NCI-H82 (cell line): ENCODE measurements around the gene MYO18A.
"Not testable (repeated sequence)": the region's sequence is repeated elsewhere in the genome, so short reads cannot be mapped to it uniquely, and the experiment has no call there.

Source experiments
- DNase-seq: peaks from one replicate; lab custom pipeline; 2025; lab: John Stamatoyannopoulos, UW

Gene MYO18A

GRCh38 chr17:29102046-29102445 lies 78.2 kb downstream of the MYO18A start:
- DNase-seq, result peak; percentile 71

GRCh38 chr17:29100296-29100695 lies 79.9 kb downstream of the MYO18A start:
- no peak for DNase-seq

GRCh38 chr17:29099527-29099926 lies 80.7 kb downstream of the MYO18A start:
- DNase-seq, result peak; percentile 45

GRCh38 chr17:29096094-29096493 lies 84.1 kb downstream of the MYO18A start:
- peak; percentile 81 for DNase-seq

- DNase-seq, result no peak
These were observed 84.8 kb downstream of the MYO18A start for GRCh38 chr17:29095439-29095838.

- DNase-seq, result no peak
These were observed 86.0 kb downstream of the MYO18A start for GRCh38 chr17:29094101-29094708.

- no peak for DNase-seq
These were observed 86.9 kb downstream of the MYO18A start for GRCh38 chr17:29093090-29093871.

- DNase-seq, result peak; percentile 92
These were observed 88.5 kb downstream of the MYO18A start for GRCh38 chr17:29091606-29092289.

GRCh38 chr17:29090750-29091605 lies 89.2 kb downstream of the MYO18A start:
- DNase-seq, result peak; percentile 55

- no peak for DNase-seq
These were observed 90.1 kb downstream of the MYO18A start for GRCh38 chr17:29090108-29090507.

GRCh38 chr17:29089601-29090044 lies 90.6 kb downstream of the MYO18A start:
- DNase-seq, result no peak

- not testable (repeated sequence) for DNase-seq
These were observed 91.4 kb downstream of the MYO18A start for GRCh38 chr17:29088782-29089181.

- DNase-seq, result no peak
These were observed 93.4 kb downstream of the MYO18A start for GRCh38 chr17:29086628-29087332.

GRCh38 chr17:29085223-29085622 lies 95.0 kb downstream of the MYO18A start:
- no peak for DNase-seq

- peak; percentile 56 for DNase-seq
These were observed 95.6 kb downstream of the MYO18A start for GRCh38 chr17:29084541-29085146.

GRCh38 chr17:29080965-29081364 lies 99.2 kb downstream of the MYO18A start:
- DNase-seq, result no peak

- no peak for DNase-seq
These were observed 99.9 kb downstream of the MYO18A start for GRCh38 chr17:29080323-29080722.

GRCh38 chr17:29079887-29080286 lies 100.3 kb downstream of the MYO18A start:
- DNase-seq, result no peak

GRCh38 chr17:29079433-29079832 lies 100.8 kb downstream of the MYO18A start:
- DNase-seq, result no peak

- DNase-seq, result peak; percentile 68
These were observed 101.8 kb downstream of the MYO18A start for GRCh38 chr17:29078183-29079045.
